Stomach (tissue), 4 donors: ENCODE results near the gene GEMIN7.

Experiments used
- EP300 ChIP-seq: sonication (generic); formaldehyde crosslinking; IDR thresholded peaks from one replicate; pipeline ENCODE4 v1.6.1; 2017; ENCODE audit warnings: antibody characterized with exemption
- POLR2A ChIP-seq, 4 donors: fragments of 450-650 bp; IDR thresholded peaks; one replicate each; pipeline ENCODE4 v1.6.1; 2016; ENCODE audit warnings: antibody characterized with exemption in 4 of 4, control low read depth in 2 of 4, mild to moderate bottlenecking in 1 of 4, moderate library complexity in 1 of 4
- TF ChIP-seq, protein P1 (sequence below), 7 experiments: fragments of 450-650 bp in 4 of 7; fragments of 200-600 bp in 3 of 7; sonication (generic) in 3 of 7; IDR thresholded peaks; one replicate each; pipeline ENCODE4 v1.5.1; 2016 to 2019; ENCODE audit warnings: antibody characterized with exemption in 7 of 7, control low read depth in 2 of 7, mild to moderate bottlenecking in 1 of 7

DNA sequence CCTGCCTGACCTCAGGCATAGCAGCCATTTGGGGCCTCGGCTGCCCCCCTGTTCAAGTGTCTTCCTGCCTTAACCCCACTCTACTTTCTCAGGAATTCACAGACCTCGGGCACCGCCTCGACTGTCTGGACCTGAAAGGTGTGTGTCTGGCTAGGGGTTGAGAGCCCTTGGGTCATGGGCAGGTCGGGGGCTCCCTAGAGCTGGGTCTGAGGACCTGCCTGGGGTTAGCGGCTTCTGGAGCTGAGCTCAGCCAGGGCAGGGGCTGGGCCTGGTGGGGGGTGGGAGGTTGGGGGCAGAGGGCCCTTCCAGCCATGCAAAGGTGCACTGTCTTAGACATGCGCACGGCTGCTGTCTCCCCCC lies 61.1 kb downstream of the GEMIN7 start:
- TF ChIP-seq, protein P1, sequence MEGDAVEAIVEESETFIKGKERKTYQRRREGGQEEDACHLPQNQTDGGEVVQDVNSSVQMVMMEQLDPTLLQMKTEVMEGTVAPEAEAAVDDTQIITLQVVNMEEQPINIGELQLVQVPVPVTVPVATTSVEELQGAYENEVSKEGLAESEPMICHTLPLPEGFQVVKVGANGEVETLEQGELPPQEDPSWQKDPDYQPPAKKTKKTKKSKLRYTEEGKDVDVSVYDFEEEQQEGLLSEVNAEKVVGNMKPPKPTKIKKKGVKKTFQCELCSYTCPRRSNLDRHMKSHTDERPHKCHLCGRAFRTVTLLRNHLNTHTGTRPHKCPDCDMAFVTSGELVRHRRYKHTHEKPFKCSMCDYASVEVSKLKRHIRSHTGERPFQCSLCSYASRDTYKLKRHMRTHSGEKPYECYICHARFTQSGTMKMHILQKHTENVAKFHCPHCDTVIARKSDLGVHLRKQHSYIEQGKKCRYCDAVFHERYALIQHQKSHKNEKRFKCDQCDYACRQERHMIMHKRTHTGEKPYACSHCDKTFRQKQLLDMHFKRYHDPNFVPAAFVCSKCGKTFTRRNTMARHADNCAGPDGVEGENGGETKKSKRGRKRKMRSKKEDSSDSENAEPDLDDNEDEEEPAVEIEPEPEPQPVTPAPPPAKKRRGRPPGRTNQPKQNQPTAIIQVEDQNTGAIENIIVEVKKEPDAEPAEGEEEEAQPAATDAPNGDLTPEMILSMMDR (IDR thresholded peaks at IDR 0.05): no peak
- TF ChIP-seq POLR2A (IDR thresholded peaks at IDR 0.05) (no peak), EP300 (no peak)
